ENCODE data around the gene IGSF9. TPM values are rescaled to one million over a fixed set of nuclear protein-coding genes. Genes with fewer than 3 reads are reported as not detected.

Gene IGSF9
- total and polyA plus RNA-seq, 4 donors, result 0.14 to 21.3 (median 16.1) TPM

DNA sequence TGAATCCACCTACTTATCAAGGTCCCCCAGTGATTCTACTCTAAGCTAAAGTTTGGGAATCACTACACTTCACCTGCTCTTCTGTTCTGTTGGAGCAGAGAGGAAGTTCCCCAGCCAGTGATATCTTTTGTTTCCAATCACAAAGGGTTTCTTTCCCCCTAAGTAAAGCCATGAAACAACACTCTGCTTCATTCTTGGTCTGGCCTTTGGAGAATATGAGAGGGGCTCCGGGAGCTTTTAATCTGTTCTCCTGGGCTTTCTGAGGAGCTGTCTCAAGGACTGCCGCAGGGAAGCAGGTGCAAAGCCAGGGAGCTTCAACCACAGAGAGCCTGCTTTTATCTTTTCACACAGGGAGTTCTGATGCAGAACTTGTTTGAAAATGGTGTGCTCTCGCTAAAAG lies 18.7 kb upstream of the IGSF9 start:
- H3K4me3 ChIP-seq (ENCODE audit: low read depth in 1 of 3, low read length in 3 of 3), result no peak overlapping the region

DNA sequence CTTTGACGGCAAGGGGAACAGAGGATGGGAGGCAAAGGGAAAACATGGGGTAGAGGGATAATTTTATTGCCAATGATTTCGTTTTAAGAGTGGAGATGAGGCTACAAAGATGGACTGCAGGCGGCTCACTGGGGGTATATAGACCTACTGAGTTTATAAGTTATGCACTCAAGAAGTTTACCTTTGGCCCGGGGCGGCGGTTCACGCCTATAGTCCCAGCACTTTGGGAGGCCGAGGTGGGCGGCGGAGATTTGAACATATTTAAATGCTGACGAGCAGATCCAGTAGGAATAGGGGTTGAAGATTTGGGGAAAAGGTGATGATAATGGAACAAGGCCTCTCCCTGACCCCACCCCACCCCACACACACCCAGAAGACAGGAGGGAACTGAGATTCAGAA lies 16.8 kb upstream of the IGSF9 start:
- WGBS, result 91% methylated on average over 11 of the region's 11 CpGs
- no peak overlapping the region for H3K4me3 ChIP-seq (ENCODE audit: low read depth in 1 of 3, low read length in 3 of 3)
- TF ChIP-seq, protein P1, sequence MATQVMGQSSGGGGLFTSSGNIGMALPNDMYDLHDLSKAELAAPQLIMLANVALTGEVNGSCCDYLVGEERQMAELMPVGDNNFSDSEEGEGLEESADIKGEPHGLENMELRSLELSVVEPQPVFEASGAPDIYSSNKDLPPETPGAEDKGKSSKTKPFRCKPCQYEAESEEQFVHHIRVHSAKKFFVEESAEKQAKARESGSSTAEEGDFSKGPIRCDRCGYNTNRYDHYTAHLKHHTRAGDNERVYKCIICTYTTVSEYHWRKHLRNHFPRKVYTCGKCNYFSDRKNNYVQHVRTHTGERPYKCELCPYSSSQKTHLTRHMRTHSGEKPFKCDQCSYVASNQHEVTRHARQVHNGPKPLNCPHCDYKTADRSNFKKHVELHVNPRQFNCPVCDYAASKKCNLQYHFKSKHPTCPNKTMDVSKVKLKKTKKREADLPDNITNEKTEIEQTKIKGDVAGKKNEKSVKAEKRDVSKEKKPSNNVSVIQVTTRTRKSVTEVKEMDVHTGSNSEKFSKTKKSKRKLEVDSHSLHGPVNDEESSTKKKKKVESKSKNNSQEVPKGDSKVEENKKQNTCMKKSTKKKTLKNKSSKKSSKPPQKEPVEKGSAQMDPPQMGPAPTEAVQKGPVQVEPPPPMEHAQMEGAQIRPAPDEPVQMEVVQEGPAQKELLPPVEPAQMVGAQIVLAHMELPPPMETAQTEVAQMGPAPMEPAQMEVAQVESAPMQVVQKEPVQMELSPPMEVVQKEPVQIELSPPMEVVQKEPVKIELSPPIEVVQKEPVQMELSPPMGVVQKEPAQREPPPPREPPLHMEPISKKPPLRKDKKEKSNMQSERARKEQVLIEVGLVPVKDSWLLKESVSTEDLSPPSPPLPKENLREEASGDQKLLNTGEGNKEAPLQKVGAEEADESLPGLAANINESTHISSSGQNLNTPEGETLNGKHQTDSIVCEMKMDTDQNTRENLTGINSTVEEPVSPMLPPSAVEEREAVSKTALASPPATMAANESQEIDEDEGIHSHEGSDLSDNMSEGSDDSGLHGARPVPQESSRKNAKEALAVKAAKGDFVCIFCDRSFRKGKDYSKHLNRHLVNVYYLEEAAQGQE (IDR thresholded peaks at IDR 0.05), result no peak
- no peak for TF ChIP-seq YY1 (IDR thresholded peaks at IDR 0.05)
- TF ChIP-seq, protein P2, sequence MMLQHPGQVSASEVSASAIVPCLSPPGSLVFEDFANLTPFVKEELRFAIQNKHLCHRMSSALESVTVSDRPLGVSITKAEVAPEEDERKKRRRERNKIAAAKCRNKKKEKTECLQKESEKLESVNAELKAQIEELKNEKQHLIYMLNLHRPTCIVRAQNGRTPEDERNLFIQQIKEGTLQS (IDR thresholded peaks at IDR 0.05), result no peak
- TF ChIP-seq, protein P3, sequence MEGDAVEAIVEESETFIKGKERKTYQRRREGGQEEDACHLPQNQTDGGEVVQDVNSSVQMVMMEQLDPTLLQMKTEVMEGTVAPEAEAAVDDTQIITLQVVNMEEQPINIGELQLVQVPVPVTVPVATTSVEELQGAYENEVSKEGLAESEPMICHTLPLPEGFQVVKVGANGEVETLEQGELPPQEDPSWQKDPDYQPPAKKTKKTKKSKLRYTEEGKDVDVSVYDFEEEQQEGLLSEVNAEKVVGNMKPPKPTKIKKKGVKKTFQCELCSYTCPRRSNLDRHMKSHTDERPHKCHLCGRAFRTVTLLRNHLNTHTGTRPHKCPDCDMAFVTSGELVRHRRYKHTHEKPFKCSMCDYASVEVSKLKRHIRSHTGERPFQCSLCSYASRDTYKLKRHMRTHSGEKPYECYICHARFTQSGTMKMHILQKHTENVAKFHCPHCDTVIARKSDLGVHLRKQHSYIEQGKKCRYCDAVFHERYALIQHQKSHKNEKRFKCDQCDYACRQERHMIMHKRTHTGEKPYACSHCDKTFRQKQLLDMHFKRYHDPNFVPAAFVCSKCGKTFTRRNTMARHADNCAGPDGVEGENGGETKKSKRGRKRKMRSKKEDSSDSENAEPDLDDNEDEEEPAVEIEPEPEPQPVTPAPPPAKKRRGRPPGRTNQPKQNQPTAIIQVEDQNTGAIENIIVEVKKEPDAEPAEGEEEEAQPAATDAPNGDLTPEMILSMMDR (IDR thresholded peaks at IDR 0.05; ENCODE audit: low read depth, low read length, missing input control), result no peak
- no peak for TF ChIP-seq RAD21 (IDR thresholded peaks at IDR 0.05)
- no peak for TF ChIP-seq GABPA (IDR thresholded peaks at IDR 0.05 in 1 of 2, conservative IDR thresholded peaks at IDR 0.05 in 1 of 2)
- no peak for TF ChIP-seq HNF4A (conservative IDR thresholded peaks at IDR 0.05)
- TF ChIP-seq EGR1 (IDR thresholded peaks at IDR 0.05; ENCODE audit: low read depth in 2 of 2), result no peak
- TF ChIP-seq, protein P4, sequence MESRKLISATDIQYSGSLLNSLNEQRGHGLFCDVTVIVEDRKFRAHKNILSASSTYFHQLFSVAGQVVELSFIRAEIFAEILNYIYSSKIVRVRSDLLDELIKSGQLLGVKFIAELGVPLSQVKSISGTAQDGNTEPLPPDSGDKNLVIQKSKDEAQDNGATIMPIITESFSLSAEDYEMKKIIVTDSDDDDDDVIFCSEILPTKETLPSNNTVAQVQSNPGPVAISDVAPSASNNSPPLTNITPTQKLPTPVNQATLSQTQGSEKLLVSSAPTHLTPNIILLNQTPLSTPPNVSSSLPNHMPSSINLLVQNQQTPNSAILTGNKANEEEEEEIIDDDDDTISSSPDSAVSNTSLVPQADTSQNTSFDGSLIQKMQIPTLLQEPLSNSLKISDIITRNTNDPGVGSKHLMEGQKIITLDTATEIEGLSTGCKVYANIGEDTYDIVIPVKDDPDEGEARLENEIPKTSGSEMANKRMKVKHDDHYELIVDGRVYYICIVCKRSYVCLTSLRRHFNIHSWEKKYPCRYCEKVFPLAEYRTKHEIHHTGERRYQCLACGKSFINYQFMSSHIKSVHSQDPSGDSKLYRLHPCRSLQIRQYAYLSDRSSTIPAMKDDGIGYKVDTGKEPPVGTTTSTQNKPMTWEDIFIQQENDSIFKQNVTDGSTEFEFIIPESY (IDR thresholded peaks at IDR 0.05), result no peak
- no peak for TF ChIP-seq FOXA2 (IDR thresholded peaks at IDR 0.05)
- no peak for TF ChIP-seq JUND (IDR thresholded peaks at IDR 0.05)

More for the DNA sequence above, 18.7 kb upstream of the IGSF9 start:
- no peak for TF ChIP-seq HNF4G (IDR thresholded peaks at IDR 0.05)
- no peak for TF ChIP-seq RXRA (IDR thresholded peaks at IDR 0.05)
- TF ChIP-seq SP1 (IDR thresholded peaks at IDR 0.05), result no peak
- TF ChIP-seq GABPA (IDR thresholded peaks at IDR 0.05 in 1 of 2, conservative IDR thresholded peaks at IDR 0.05 in 1 of 2), result no peak
- no peak for TF ChIP-seq FOXA2 (IDR thresholded peaks at IDR 0.05)
- TF ChIP-seq RAD21 (IDR thresholded peaks at IDR 0.05), result no peak
- TF ChIP-seq HNF4A (conservative IDR thresholded peaks at IDR 0.05), result no peak
- no peak for TF ChIP-seq TAF1 (conservative IDR thresholded peaks at IDR 0.05)
- TF ChIP-seq EGR1 (IDR thresholded peaks at IDR 0.05; ENCODE audit: low read depth in 2 of 2), result no peak
- TF ChIP-seq, protein P2 (IDR thresholded peaks at IDR 0.05), result no peak
- TF ChIP-seq YY1 (IDR thresholded peaks at IDR 0.05), result no peak
- TF ChIP-seq, protein P4 (IDR thresholded peaks at IDR 0.05), result no peak
- TF ChIP-seq, protein P5, sequence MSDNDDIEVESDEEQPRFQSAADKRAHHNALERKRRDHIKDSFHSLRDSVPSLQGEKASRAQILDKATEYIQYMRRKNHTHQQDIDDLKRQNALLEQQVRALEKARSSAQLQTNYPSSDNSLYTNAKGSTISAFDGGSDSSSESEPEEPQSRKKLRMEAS (IDR thresholded peaks at IDR 0.05), result no peak
- no peak for TF ChIP-seq FOXA1 (IDR thresholded peaks at IDR 0.05)
- TF ChIP-seq JUND (IDR thresholded peaks at IDR 0.05), result no peak
- TF ChIP-seq NR2F2 (IDR thresholded peaks at IDR 0.05), result no peak
- TF ChIP-seq, protein P3 (IDR thresholded peaks at IDR 0.05; ENCODE audit: low read depth, low read length, missing input control), result no peak
- H3K27ac ChIP-seq (ENCODE audit: low read depth in 1 of 2, low read length in 2 of 2), result no peak overlapping the region
- no peaks in the 10 kb centered on the region for H3K27me3 ChIP-seq (ENCODE audit: control insufficient read depth in 4 of 4, insufficient read depth in 4 of 4, low read length in 3 of 4)
- no peak overlapping the region for H3K9ac ChIP-seq (ENCODE audit: low read depth in 1 of 2, low read length in 2 of 2)
- WGBS, result 77% methylated on average over 3 of the region's 3 CpGs
- H3K36me3 ChIP-seq (ENCODE audit: control insufficient read depth in 4 of 4, insufficient read depth in 3 of 4, low read depth in 1 of 4, low read length in 3 of 4), result no peaks in the 10 kb centered on the region
- no peaks in the 10 kb centered on the region for H3K4me1 ChIP-seq (ENCODE audit: control insufficient read depth in 4 of 4, insufficient read depth in 4 of 4, low read length in 3 of 4)
- H3K9me3 ChIP-seq (ENCODE audit: control insufficient read depth in 4 of 4, low read length in 3 of 4), result no peaks in the 10 kb centered on the region
- no peak for DNase-seq (ENCODE audit: low spot score)

More for the DNA sequence above, 16.8 kb upstream of the IGSF9 start:
- Histone ChIP-seq H3K9me3 (ENCODE audit: control insufficient read depth in 4 of 4, low read length in 3 of 4) (no peaks in the 10 kb centered on the region), H3K27me3 (ENCODE audit: control insufficient read depth in 4 of 4, insufficient read depth in 4 of 4, low read length in 3 of 4) (no peaks in the 10 kb centered on the region), H3K36me3 (ENCODE audit: control insufficient read depth in 4 of 4, insufficient read depth in 3 of 4, low read depth in 1 of 4, low read length in 3 of 4) (no peaks in the 10 kb centered on the region), H3K9ac (ENCODE audit: low read depth in 1 of 2, low read length in 2 of 2) (no peak overlapping the region), H3K27ac (ENCODE audit: low read depth in 1 of 2, low read length in 2 of 2) (no peak overlapping the region), H3K4me1 (ENCODE audit: control insufficient read depth in 4 of 4, insufficient read depth in 4 of 4, low read length in 3 of 4) (peaks cover 0 to 5% (median 2%) of the 10 kb centered on the region in 4 donors)
- DNase-seq (ENCODE audit: low spot score), result no peak
